K562 (cell line): ENCODE results near the gene PLA2G4D.

Experiments
- AFF1 ChIP-seq, 2 experiments: fragments of 450-650 bp; IDR thresholded peaks; 2 replicates each; pipeline ENCODE4 v1.6.1; 2018; ENCODE audit warnings: mild to moderate bottlenecking in 2 of 2, low read depth in 1 of 2; ENCODE audit not compliant: partially characterized antibody in 2 of 2
- CREM ChIP-seq: IDR thresholded peaks from 2 replicates; pipeline ENCODE4 v1.6.1; 2014; ENCODE audit warnings: antibody characterized with exemption, low read depth
- EZH2 ChIP-seq: IDR thresholded peaks from 2 replicates; pipeline ENCODE4 v1.6.1; 2012; ENCODE audit warnings: low read depth, mild to moderate bottlenecking, inconsistent platforms, low read length, borderline replicate concordance
- POLR2A ChIP-seq: fragments of 450-650 bp; conservative IDR thresholded peaks from 2 replicates; pipeline ENCODE4 v1.6.1; 2016
- RBFOX2 ChIP-seq: fragments of 200-400 bp; formaldehyde crosslinking; IDR thresholded peaks from 2 replicates; pipeline ENCODE4 v1.6.1; 2017; ENCODE audit warnings: low read depth, mild to moderate bottlenecking, low read length, moderate library complexity
- SIN3A ChIP-seq, 2 experiments: fragments of 150-350 bp in 1 of 2; IDR thresholded peaks; 2 replicates each; pipeline ENCODE4 v1.6.1; 2011 to 2016; ENCODE audit warnings: borderline replicate concordance in 2 of 2, low read depth in 2 of 2, low read length in 2 of 2, mild to moderate bottlenecking in 2 of 2, moderate library complexity in 2 of 2; ENCODE audit not compliant: control insufficient read depth in 1 of 2
- SP1 ChIP-seq: sonication (generic); formaldehyde crosslinking; IDR thresholded peaks from 2 replicates; pipeline ENCODE4 v1.8.1; 2022; ENCODE audit warnings: mild to moderate bottlenecking, missing genetic modification reagents
- TBP ChIP-seq: optimal IDR thresholded peaks from 2 replicates; pipeline ENCODE3; 2011; ENCODE audit warnings: low read depth, low read length, improper control_type of control experiment
- TSHZ1 ChIP-seq: fragments of 250-450 bp; sonication (Bioruptor Pico); IDR thresholded peaks from 2 replicates; pipeline ENCODE4 v1.4.0; 2020; ENCODE audit warnings: mild to moderate bottlenecking, moderate library complexity
- ZNF274 ChIP-seq: IDR thresholded peaks from 2 replicates; pipeline ENCODE4 v1.6.1; 2011; ENCODE audit warnings: low read depth, mild to moderate bottlenecking, low read length, moderate library complexity, borderline replicate concordance
- TF ChIP-seq, protein P1 (sequence below), 3 experiments: IDR thresholded peaks in 2 of 3; conservative IDR thresholded peaks in 1 of 3; 2 replicates each; pipeline ENCODE4 v1.5.1; 2011 to 2012; ENCODE audit warnings: low read length in 3 of 3, mild to moderate bottlenecking in 3 of 3, control low read depth in 2 of 3, improper control_type of control experiment in 1 of 3, inconsistent platforms in 1 of 3, low read depth in 1 of 3, mixed read lengths in 1 of 3, moderate library complexity in 1 of 3; ENCODE audit not compliant: insufficient read depth in 2 of 3

- TF ChIP-seq, protein P1, sequence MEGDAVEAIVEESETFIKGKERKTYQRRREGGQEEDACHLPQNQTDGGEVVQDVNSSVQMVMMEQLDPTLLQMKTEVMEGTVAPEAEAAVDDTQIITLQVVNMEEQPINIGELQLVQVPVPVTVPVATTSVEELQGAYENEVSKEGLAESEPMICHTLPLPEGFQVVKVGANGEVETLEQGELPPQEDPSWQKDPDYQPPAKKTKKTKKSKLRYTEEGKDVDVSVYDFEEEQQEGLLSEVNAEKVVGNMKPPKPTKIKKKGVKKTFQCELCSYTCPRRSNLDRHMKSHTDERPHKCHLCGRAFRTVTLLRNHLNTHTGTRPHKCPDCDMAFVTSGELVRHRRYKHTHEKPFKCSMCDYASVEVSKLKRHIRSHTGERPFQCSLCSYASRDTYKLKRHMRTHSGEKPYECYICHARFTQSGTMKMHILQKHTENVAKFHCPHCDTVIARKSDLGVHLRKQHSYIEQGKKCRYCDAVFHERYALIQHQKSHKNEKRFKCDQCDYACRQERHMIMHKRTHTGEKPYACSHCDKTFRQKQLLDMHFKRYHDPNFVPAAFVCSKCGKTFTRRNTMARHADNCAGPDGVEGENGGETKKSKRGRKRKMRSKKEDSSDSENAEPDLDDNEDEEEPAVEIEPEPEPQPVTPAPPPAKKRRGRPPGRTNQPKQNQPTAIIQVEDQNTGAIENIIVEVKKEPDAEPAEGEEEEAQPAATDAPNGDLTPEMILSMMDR (IDR thresholded peaks at IDR 0.05 in 2 of 3, conservative IDR thresholded peaks at IDR 0.05 in 1 of 3; ENCODE audit: insufficient read depth in 2 of 3, low read depth in 1 of 3, low read length in 3 of 3): no peak
- TF ChIP-seq TSHZ1 (no peak), TBP (no peak), SP1 (no peak), ZNF274 (no peak), SIN3A (IDR thresholded peaks at IDR 0.05; ENCODE audit: borderline replicate concordance in 2 of 2, control insufficient read depth in 1 of 2, low read depth in 2 of 2, low read length in 2 of 2) (no peak), RBFOX2 (no peak), AFF1 (IDR thresholded peaks at IDR 0.05; ENCODE audit: low read depth in 1 of 2, partially characterized antibody in 2 of 2) (no peak), EZH2 (no peak), CREM (no peak), POLR2A (no peak)
These were observed 31.1 kb downstream of the PLA2G4D start for GRCh38 chr15:42063122-42063848.
